Neural cell (in vitro differentiated cells): Measurements from ENCODE around the gene CDKL1.

ENCODE experiments used
- CTCF ChIP-seq: fragments of 450-650 bp; IDR thresholded peaks from 2 replicates; pipeline ENCODE4 v1.5.1; 2014; ENCODE audit warnings: antibody characterized with exemption, mild to moderate bottlenecking, moderate library complexity; ENCODE audit not compliant: poor library complexity, severe bottlenecking
- MXI1 ChIP-seq: fragments of 450-650 bp; conservative IDR thresholded peaks from 2 replicates; pipeline ENCODE4 v1.6.1; 2014; ENCODE audit warnings: antibody characterized with exemption, mild to moderate bottlenecking; ENCODE audit not compliant: poor library complexity, severe bottlenecking
- RAD21 ChIP-seq: fragments of 450-650 bp; conservative IDR thresholded peaks from 2 replicates; pipeline ENCODE4 v1.6.1; 2014; ENCODE audit warnings: antibody characterized with exemption, mild to moderate bottlenecking, moderate library complexity
- REST ChIP-seq: IDR thresholded peaks from 2 replicates; pipeline ENCODE4 v1.6.1; 2012; ENCODE audit warnings: borderline replicate concordance

GRCh38 chr14:50350975-50351374 is 45.7 kb downstream of the CDKL1 start:
- TF ChIP-seq MXI1 (no peak), REST (no peak), RAD21 (no peak), CTCF (no peak)
